ENCODE data around the gene NPEPPS. TPM values are rescaled to one million over a fixed set of nuclear protein-coding genes. Genes with fewer than 3 reads are reported as not detected.
A peak's percentile ranks its signal among the peaks of the same experiment; 100 is the strongest.
"Not testable (repeated sequence)": the region's sequence is repeated elsewhere in the genome, so short reads cannot be mapped to it uniquely, and the experiment has no call there.

The NPEPPS gene, protein sequence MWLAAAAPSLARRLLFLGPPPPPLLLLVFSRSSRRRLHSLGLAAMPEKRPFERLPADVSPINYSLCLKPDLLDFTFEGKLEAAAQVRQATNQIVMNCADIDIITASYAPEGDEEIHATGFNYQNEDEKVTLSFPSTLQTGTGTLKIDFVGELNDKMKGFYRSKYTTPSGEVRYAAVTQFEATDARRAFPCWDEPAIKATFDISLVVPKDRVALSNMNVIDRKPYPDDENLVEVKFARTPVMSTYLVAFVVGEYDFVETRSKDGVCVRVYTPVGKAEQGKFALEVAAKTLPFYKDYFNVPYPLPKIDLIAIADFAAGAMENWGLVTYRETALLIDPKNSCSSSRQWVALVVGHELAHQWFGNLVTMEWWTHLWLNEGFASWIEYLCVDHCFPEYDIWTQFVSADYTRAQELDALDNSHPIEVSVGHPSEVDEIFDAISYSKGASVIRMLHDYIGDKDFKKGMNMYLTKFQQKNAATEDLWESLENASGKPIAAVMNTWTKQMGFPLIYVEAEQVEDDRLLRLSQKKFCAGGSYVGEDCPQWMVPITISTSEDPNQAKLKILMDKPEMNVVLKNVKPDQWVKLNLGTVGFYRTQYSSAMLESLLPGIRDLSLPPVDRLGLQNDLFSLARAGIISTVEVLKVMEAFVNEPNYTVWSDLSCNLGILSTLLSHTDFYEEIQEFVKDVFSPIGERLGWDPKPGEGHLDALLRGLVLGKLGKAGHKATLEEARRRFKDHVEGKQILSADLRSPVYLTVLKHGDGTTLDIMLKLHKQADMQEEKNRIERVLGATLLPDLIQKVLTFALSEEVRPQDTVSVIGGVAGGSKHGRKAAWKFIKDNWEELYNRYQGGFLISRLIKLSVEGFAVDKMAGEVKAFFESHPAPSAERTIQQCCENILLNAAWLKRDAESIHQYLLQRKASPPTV
- 56.4 TPM for polyA plus RNA-seq (2013, experiment 1 of 2)
- polyA plus RNA-seq (2013, experiment 2 of 2), result 58.0 TPM

DNA sequence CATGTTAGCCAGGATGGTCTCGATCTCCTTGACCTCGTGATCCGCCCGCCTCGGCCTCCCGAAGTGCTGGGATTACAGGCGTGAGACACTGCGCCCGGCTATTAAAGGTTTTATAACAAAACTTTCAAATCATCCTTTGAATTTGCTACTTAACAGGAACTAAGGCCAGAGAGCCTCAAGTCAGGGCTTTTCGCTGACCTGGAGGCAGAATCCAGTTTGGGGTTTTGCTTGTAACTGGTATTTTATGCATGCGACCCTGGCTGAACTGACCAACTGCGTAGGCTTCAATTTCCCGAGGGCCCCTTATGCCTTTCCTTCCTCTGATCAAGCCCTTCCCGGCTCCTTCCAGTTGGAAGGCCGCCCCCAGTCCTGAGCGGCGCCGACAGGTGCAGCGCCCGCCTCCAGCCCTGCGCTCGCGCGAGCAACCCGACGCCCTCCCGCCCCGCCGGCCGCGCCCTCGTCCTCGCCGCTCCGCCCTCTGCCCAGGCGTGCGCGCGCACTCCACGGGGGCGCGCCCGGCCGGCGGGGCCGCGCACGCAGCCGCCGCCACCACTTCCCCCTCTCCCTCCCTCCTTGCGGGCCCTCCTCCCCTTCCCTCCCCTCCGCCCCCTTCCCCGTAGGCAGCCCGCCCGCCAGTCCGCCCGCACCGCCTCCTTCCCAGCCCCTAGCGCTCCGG, at the start of gene NPEPPS:
Gene NPEPPS (plus strand): TSS at position 552 of the 676 bp plus-strand sequence. CDS start 193 bp downstream, outside the sequence.
- not testable (repeated sequence) for H3K9me3 ChIP-seq (ENCODE audit: insufficient read depth, low read depth, low read length); H3K36me3 ChIP-seq (ENCODE audit: insufficient read depth, low read length); H3K4me1 ChIP-seq (ENCODE audit: insufficient read depth, low read length); H3K27me3 ChIP-seq (ENCODE audit: insufficient read depth, low read length)
- 18% methylated on average over 48 of the region's 60 CpGs for WGBS
- Histone ChIP-seq H3K4me3 (ENCODE audit: low read length) (peak within 1 kb of the TSS; percentile 72), H3K27ac (ENCODE audit: low read depth, low read length) (peak within 1 kb of the TSS; percentile 77; the same call in 1 of the 2 replicates), H3K9ac (ENCODE audit: low read depth, low read length) (peak within 1 kb of the TSS; percentile 67)

DNA sequence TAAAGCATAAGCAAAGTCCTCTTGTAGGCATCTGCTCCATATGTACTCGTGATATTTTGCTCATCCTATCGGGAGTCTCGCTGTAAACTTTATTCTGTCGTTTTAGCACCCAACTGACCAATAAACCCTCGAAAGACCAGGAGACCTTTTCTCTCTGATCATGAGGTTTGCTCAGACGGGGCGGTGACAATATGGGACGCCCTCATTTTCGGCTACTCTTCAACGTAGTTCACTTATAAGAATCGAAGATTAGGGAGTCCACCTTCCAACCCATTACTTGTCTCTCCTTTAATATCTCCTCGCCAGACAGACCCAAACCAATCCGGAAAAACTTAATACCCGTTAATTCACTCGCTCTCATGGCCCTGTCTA, 39.1 kb upstream of the NPEPPS start:
- not testable (repeated sequence) for H3K4me1 ChIP-seq (ENCODE audit: insufficient read depth, low read length); H3K36me3 ChIP-seq (ENCODE audit: insufficient read depth, low read length); H3K9me3 ChIP-seq (ENCODE audit: insufficient read depth, low read depth, low read length); H3K27me3 ChIP-seq (ENCODE audit: insufficient read depth, low read length)
- Histone ChIP-seq H3K9ac (ENCODE audit: low read depth, low read length) (peak overlapping the region; percentile 91), H3K4me3 (ENCODE audit: low read length) (peak overlapping the region; percentile 76), H3K27ac (ENCODE audit: low read depth, low read length) (peak overlapping the region; percentile 75; the same call in 1 of the 2 replicates)
- WGBS, result 12% methylated on average over 11 of the region's 15 CpGs

- H3K9me3 ChIP-seq (ENCODE audit: insufficient read depth, low read depth, low read length); H3K27ac ChIP-seq (ENCODE audit: low read depth, low read length); H3K36me3 ChIP-seq (ENCODE audit: insufficient read depth, low read length); H3K9ac ChIP-seq (ENCODE audit: low read depth, low read length); H3K4me3 ChIP-seq (ENCODE audit: low read length); H3K4me1 ChIP-seq (ENCODE audit: insufficient read depth, low read length); H3K27me3 ChIP-seq (ENCODE audit: insufficient read depth, low read length): not testable (repeated sequence)
- WGBS, result 40% methylated on average over 1 of the region's 1 CpG
These were observed 31.8 kb upstream of the NPEPPS start for GRCh38 chr17:47499074-47499473.

DNA sequence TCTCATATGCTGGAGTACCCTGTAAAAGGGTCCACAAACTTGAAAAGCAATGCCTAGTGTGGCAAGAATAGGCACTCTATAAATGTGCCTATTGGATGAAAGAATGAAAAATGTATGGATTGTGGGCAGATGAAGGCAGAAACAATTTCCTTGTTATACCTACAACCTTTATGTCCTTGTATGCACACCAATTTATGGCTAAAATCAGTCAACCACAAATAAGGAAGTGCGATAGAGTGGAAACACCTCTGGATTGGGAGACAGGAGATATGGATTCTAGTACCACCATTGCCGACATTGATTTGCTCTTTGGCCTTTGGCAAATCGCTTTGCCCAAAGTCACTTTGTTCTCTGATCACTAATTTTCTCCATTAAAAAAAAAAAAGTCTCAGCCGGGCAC, 31.4 kb upstream of the NPEPPS start:
- H3K27me3 ChIP-seq (ENCODE audit: insufficient read depth, low read length); H3K4me1 ChIP-seq (ENCODE audit: insufficient read depth, low read length); H3K36me3 ChIP-seq (ENCODE audit: insufficient read depth, low read length); H3K9me3 ChIP-seq (ENCODE audit: insufficient read depth, low read depth, low read length); H3K9ac ChIP-seq (ENCODE audit: low read depth, low read length); H3K27ac ChIP-seq (ENCODE audit: low read depth, low read length); H3K4me3 ChIP-seq (ENCODE audit: low read length): not testable (repeated sequence)
- WGBS, result 92% methylated on average over 4 of the region's 4 CpGs

DNA sequence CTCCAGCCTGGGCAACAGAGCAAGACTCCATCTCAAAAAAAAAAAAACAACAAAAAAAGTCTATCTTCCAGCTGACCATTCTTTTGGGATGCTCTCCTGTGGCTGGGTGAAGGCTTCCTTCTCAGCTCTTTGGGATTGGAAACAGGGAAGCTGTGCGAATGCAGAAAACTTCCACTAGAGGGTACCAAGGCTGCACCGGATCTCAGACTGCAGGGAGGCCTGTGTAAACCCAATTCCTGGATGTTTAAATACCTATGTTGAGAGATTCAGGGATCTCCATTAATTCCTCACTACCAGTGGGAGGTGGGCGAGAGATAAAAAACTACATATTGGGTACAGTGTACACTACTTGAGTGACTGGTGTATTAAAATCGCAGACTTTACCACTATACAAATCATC, 30.3 kb upstream of the NPEPPS start:
- 100% methylated on average over 1 of the region's 4 CpGs for WGBS
- H3K27me3 ChIP-seq (ENCODE audit: insufficient read depth, low read length); H3K9me3 ChIP-seq (ENCODE audit: insufficient read depth, low read depth, low read length); H3K36me3 ChIP-seq (ENCODE audit: insufficient read depth, low read length); H3K4me3 ChIP-seq (ENCODE audit: low read length); H3K9ac ChIP-seq (ENCODE audit: low read depth, low read length); H3K27ac ChIP-seq (ENCODE audit: low read depth, low read length); H3K4me1 ChIP-seq (ENCODE audit: insufficient read depth, low read length): not testable (repeated sequence)

- not testable (repeated sequence) for H3K4me1 ChIP-seq (ENCODE audit: insufficient read depth, low read length); H3K27me3 ChIP-seq (ENCODE audit: insufficient read depth, low read length); H3K9me3 ChIP-seq (ENCODE audit: insufficient read depth, low read depth, low read length); H3K36me3 ChIP-seq (ENCODE audit: insufficient read depth, low read length); H3K9ac ChIP-seq (ENCODE audit: low read depth, low read length); H3K4me3 ChIP-seq (ENCODE audit: low read length); H3K27ac ChIP-seq (ENCODE audit: low read depth, low read length)
- WGBS, result 81% methylated on average over 2 of the region's 8 CpGs
These were observed 28.7 kb upstream of the NPEPPS start for GRCh38 chr17:47502122-47502731.

DNA sequence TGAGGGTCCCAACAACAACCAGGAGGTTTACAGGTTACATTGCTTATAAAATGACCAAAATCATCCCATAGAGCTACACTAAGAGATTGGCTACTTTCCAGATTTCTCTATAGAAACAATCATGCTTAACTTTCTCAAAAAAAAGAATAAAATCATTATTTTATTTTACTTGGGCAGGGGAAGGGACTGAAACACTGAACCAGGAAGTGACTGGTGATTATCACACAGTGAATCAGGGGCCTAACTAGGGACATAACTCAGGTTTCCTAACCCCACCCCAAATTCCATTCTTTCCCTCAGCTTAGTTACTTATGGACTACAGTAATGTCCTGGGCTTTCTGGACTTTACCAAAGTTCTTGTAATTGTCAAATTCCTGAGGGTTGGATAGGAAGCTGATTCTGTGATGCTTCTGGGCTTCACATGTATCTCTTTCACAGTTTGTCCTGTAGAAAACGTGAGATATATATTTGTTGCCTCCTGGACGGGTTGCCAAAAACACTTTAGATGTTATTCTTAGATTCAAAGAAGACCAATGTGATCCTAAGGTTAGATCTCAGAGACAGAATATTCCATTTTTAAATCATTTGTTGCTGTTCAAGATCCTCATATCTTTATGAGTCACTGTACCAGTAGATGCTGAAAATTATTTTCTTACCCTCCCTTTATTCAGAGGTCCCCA, 28.0 kb upstream of the NPEPPS start:
- not testable (repeated sequence) for H3K27ac ChIP-seq (ENCODE audit: low read depth, low read length); H3K4me1 ChIP-seq (ENCODE audit: insufficient read depth, low read length); H3K36me3 ChIP-seq (ENCODE audit: insufficient read depth, low read length); H3K4me3 ChIP-seq (ENCODE audit: low read length); H3K9me3 ChIP-seq (ENCODE audit: insufficient read depth, low read depth, low read length); H3K9ac ChIP-seq (ENCODE audit: low read depth, low read length); H3K27me3 ChIP-seq (ENCODE audit: insufficient read depth, low read length)
- WGBS, result 84% methylated on average over 2 of the region's 2 CpGs

DNA sequence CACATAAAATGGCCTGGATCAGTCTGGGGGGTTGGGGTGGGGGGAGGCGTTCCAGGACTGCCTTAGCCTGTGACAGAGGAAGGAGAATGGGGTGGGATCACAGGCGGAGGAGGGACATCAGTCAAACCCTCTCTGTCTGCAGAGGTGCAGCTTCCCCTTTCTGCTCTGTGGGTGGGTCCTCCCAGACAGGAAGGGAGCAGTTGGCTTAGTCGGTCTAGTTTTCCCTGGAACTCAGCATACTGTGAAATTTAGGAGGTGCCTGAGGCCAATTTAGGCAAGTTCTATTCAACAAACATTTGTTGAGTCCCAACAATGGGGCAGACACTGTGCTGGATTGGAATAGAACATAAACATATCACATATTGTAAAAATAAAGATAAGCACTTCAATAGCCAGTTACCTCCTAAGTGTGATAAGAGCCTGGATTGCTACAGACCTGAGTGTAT, 19.2 kb upstream of the NPEPPS start:
- WGBS, result 19% methylated on average over 3 of the region's 3 CpGs
- not testable (repeated sequence) for H3K9ac ChIP-seq (ENCODE audit: low read depth, low read length); H3K9me3 ChIP-seq (ENCODE audit: insufficient read depth, low read depth, low read length); H3K27me3 ChIP-seq (ENCODE audit: insufficient read depth, low read length); H3K27ac ChIP-seq (ENCODE audit: low read depth, low read length); H3K36me3 ChIP-seq (ENCODE audit: insufficient read depth, low read length); H3K4me3 ChIP-seq (ENCODE audit: low read length); H3K4me1 ChIP-seq (ENCODE audit: insufficient read depth, low read length)

- not testable (repeated sequence) for H3K4me3 ChIP-seq (ENCODE audit: low read length); H3K27ac ChIP-seq (ENCODE audit: low read depth, low read length); H3K36me3 ChIP-seq (ENCODE audit: insufficient read depth, low read length); H3K9me3 ChIP-seq (ENCODE audit: insufficient read depth, low read depth, low read length); H3K9ac ChIP-seq (ENCODE audit: low read depth, low read length); H3K4me1 ChIP-seq (ENCODE audit: insufficient read depth, low read length); H3K27me3 ChIP-seq (ENCODE audit: insufficient read depth, low read length)
- whole genome bisulfite sequencing, result 87% methylated on average over 6 of the region's 6 CpGs
These were observed 17.6 kb upstream of the NPEPPS start for GRCh38 chr17:47513301-47513700.

GRCh38 chr17:47518880-47519279, 12.0 kb upstream of the NPEPPS start:
- H3K36me3 ChIP-seq (ENCODE audit: insufficient read depth, low read length); H3K4me3 ChIP-seq (ENCODE audit: low read length); H3K9ac ChIP-seq (ENCODE audit: low read depth, low read length); H3K9me3 ChIP-seq (ENCODE audit: insufficient read depth, low read depth, low read length); H3K4me1 ChIP-seq (ENCODE audit: insufficient read depth, low read length); H3K27me3 ChIP-seq (ENCODE audit: insufficient read depth, low read length); H3K27ac ChIP-seq (ENCODE audit: low read depth, low read length): not testable (repeated sequence)
